Measurements from ENCODE around the gene PPM1G. TPM values are rescaled to one million over a fixed set of nuclear protein-coding genes. Genes with fewer than 3 reads are reported as not detected.

The PPM1G gene
- total and polyA plus RNA-seq, 12 donors = 50.1 to 107 (median 59.9) TPM

DNA sequence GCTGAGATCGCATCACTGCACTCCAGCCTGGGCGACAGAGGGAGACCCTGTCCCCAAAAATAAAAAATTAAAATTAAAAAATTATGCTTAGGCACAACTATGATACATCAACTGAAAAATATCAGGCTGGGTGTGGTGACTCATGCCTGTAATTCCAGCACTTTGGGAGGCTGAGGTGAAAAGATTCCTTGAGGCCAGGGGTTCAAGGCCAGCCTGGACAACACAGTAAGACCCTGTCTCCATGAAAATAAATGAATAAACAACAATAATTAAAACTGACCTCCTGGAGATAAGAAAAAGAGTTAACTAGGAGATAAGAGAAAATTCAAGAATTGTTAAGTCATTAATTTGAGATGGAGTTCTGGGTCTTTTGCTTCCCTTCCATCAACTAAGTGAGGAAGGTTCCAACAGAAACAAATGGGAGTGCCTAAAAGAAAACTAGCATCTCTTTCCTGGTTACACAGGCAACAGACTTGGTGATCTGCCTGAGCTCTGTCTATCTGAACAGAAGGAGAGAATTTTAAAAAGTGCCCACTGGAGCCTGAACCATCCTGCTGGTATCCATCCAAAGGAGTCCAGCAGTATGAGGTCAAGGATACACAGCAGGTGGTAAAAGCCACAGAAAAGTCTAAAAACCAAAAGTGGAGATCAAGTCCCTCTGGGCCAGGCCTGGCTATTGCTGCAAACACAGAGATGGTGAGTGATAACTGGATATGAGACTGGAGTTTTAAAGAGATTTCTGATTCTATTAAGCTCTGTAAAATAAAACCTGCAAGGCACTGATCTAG is 8.8 kb downstream of the PPM1G start:
- 90 to 96% (median 94%) methylated on average over 2 of the region's 2 CpGs for WGBS, 4 donors
- Histone ChIP-seq H3K27me3 (no peaks in the 10 kb centered on the region), H3K4me1 (replicated peaks in 1 of 2) (peaks cover 0 to 20% of the 10 kb centered on the region in 2 donors), H3K36me3 (replicated peaks in 1 of 2) (no peaks in the 10 kb centered on the region), H3K27ac (peak overlapping the region in 1 of 5 donors; percentile 39), H3K4me3 (no peak overlapping the region), H3K9me3 (replicated peaks in 1 of 3) (no peaks in the 10 kb centered on the region)
- TF ChIP-seq, protein P1, sequence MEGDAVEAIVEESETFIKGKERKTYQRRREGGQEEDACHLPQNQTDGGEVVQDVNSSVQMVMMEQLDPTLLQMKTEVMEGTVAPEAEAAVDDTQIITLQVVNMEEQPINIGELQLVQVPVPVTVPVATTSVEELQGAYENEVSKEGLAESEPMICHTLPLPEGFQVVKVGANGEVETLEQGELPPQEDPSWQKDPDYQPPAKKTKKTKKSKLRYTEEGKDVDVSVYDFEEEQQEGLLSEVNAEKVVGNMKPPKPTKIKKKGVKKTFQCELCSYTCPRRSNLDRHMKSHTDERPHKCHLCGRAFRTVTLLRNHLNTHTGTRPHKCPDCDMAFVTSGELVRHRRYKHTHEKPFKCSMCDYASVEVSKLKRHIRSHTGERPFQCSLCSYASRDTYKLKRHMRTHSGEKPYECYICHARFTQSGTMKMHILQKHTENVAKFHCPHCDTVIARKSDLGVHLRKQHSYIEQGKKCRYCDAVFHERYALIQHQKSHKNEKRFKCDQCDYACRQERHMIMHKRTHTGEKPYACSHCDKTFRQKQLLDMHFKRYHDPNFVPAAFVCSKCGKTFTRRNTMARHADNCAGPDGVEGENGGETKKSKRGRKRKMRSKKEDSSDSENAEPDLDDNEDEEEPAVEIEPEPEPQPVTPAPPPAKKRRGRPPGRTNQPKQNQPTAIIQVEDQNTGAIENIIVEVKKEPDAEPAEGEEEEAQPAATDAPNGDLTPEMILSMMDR (IDR thresholded peaks at IDR 0.05) = no peak
- TF ChIP-seq POLR2A (IDR thresholded peaks at IDR 0.05) = no peak
- intact Hi-C loops (cut with DNase I) = no loop called here
- DNase-seq = no peak

DNA sequence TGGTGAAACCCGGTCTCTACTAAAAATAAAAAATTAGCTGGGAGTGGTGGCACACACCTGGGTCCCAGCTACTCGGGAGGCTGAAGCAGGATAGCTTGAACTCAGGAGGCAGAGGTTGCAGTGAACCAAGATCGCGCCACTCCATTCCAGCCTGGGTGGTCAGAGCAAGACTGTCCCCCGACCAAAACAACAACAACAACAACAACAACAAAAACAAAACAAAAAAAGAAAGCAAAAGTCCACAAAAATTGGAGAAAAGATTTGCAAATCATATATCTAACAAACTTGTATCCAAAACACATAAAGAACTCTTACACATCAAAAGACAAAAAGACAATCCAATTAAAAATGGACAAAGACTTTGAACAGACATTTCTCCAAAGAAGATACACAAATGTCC is 10.4 kb downstream of the PPM1G start:
- 94 to 98% (median 98%) methylated on average over 5 of the region's 5 CpGs for WGBS, 4 donors
- Histone ChIP-seq H3K4me1 (replicated peaks in 1 of 2) (peaks cover 0 to 20% of the 10 kb centered on the region in 2 donors), H3K27ac (no peak overlapping the region), H3K4me3 (no peak overlapping the region), H3K27me3 (no peaks in the 10 kb centered on the region), H3K36me3 (replicated peaks in 1 of 2) (no peaks in the 10 kb centered on the region), H3K9me3 (replicated peaks in 1 of 3) (no peaks in the 10 kb centered on the region)
- intact Hi-C loops (cut with DNase I) = no loop called here
- DNase-seq = no peak
- no peak for TF ChIP-seq POLR2A (IDR thresholded peaks at IDR 0.05)
- TF ChIP-seq, protein P1 (IDR thresholded peaks at IDR 0.05) = no peak

DNA sequence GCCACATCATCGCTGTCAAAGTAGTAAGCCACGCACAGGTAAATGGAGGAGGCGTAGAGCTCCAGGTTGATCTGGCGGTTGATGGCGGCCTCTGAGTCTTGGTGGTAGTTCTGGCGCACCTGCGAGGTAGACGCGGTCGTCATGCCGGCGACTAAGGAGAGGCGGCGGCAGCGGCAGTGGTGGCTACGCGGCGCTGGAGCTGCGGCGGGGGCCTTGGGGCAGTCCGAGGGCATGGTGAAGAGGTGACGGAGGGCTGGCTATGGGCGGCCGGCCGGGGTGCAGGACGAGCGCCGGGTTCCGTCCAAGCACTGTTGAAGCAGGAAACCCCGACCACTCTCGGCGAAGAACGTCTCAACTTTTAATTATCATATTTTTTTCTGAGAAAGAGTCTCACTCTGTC is 16.2 kb downstream of the PPM1G start:
- Histone ChIP-seq H3K27me3 (no peaks in the 10 kb centered on the region), H3K36me3 (replicated peaks in 1 of 2) (no peaks in the 10 kb centered on the region), H3K27ac (no peak overlapping the region), H3K4me1 (replicated peaks in 1 of 2) (peaks cover 0 to 7% of the 10 kb centered on the region in 2 donors), H3K9me3 (replicated peaks in 1 of 3) (no peaks in the 10 kb centered on the region), H3K4me3 (no peak overlapping the region)
- 97 to 98% (median 98%) methylated on average over 29 to 33 of the region's 33 CpGs for WGBS, 4 donors
- TF ChIP-seq, protein P1 (IDR thresholded peaks at IDR 0.05) = no peak
- no peak for TF ChIP-seq POLR2A (IDR thresholded peaks at IDR 0.05)
- no peak for DNase-seq
- intact Hi-C loops (cut with DNase I) = no loop called here

DNA sequence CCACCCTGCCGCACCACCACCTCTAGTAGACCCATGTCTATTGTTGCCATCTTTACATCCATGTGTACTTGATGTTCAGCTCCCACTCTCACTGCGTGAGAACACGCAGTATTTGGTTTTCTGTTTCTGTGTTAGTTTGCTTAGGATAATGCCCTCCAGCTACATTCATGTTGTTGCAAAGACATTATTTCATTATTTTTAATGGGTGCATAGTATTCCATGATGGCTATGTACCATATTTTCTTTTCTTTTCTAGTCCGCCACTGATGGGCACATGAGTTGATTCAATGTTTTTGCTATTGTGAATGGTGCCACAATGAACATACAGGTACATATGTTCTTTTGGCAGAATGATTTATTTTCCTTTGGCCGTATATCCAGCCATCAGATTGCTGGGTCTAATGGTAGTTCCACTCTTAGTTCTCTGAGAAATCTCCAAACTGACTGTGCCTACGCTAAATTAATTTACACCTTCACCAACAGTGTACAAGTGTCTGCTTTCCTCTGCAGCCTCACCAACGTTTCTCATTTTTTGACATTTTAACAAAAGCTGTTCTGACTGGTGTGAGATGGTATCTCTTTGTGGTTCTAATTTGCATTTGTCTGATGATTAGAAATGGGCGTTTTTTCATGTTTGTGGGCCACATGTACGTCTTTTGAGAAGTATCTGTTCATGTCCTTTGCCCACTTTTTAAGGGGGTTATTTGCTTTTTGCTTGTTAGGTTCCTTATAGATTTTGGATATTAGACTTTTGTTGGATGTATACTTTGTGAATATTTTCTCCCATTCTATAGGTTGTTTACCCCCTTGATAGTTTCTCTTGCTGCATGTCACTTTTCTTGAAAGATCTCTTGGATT is 18.3 kb downstream of the PPM1G start:
- H3K9me3 ChIP-seq (replicated peaks in 1 of 3) = no peaks in the 10 kb centered on the region
- no peak overlapping the region for H3K4me3 ChIP-seq
- TF ChIP-seq POLR2A (IDR thresholded peaks at IDR 0.05) = no peak
- TF ChIP-seq, protein P1 (IDR thresholded peaks at IDR 0.05) = no peak
- 94 to 95% (median 95%) methylated on average over 9 of the region's 9 CpGs for WGBS, 4 donors
- intact Hi-C loops (cut with DNase I) = no loop called here
- no peaks in the 10 kb centered on the region for H3K27me3 ChIP-seq
- H3K4me1 ChIP-seq (replicated peaks in 1 of 2) = no peaks in the 10 kb centered on the region
- no peak overlapping the region for H3K27ac ChIP-seq
- no peak for DNase-seq
- peaks cover 0 to 10% of the 10 kb centered on the region in 2 donors for H3K36me3 ChIP-seq (replicated peaks in 1 of 2)
